ENCODE measurements around the gene PIK3CD. TPM values are rescaled to one million over a fixed set of nuclear protein-coding genes. Genes with fewer than 3 reads are reported as not detected.

Gene PIK3CD
- total and polyA plus RNA-seq, 10 of the 15 experiments (the other 5 are each of a cell fraction or from before 2014, with no cell fraction given): 7.0 to 101 (median 51.1) TPM

DNA sequence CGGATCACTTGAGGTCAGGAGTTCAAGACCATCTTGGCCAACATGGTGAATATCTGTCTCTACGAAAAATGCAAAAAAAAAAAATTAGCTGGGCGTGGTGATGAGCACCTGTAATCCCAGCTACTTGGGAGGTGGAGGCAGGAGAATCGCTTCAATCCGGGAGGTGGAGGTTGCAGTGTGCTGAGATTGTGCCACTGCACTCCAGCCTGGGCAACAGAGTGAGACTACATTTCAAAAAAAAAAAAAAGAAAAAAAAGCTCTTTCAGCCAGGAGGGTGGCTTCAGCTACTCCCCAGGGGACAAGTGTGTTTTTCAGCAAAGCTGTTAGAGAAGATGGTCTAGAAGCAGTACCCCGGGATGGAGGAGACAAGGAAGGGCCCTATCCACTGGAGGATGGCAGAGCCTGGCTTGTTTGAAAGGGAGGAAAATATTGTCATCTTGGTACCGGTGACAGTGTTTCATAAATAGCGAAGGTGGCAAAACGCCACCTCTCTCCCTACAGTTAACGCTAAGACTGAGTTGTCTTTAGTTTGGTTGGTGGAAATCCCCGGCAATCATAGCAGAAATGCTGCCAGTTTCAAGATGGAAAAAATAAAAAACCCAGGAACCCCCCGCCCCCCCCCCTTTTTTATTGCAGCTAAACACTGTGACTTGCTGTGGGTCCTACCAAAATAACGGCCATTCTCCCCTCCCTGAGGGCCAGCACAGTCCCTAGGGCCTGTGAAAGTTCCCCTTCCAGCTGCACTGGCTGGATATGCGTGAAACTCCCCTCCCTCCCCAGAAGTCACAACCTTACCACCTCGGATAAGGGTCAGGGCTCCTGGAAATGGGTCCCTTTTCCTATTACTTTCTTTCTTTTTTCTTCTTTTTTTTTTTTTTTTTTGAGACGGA lies 3.5 kb downstream of the PIK3CD start (continued):
- 0 out of 2 replicates have a peak, but pooled peaks have one; percentile 10 for TF ChIP-seq IRF4 (IDR thresholded peaks at IDR 0.05; ENCODE audit: low read depth, low read length)
- no peak for TF ChIP-seq SREBF2 (IDR thresholded peaks at IDR 0.05; ENCODE audit: low read length)
- peak; percentile 26 to 41; a peak in 2 of 4 replicates for TF ChIP-seq EP300 (IDR thresholded peaks at IDR 0.05; ENCODE audit: borderline replicate concordance in 1 of 2, control insufficient read depth in 1 of 2, low read depth in 2 of 2, low read length in 2 of 2)
- 0 out of 2 replicates have a peak, but pooled peaks have one; percentile 1 for TF ChIP-seq POLR2AphosphoS2 (IDR thresholded peaks at IDR 0.05; ENCODE audit: low read depth, low read length)
- TF ChIP-seq NBN (IDR thresholded peaks at IDR 0.05): peak; percentile 37
- TF ChIP-seq NRF1 (conservative IDR thresholded peaks at IDR 0.05; ENCODE audit: low read depth, low read length): no peak
- TF ChIP-seq ZNF217 (IDR thresholded peaks at IDR 0.05): 0 out of 2 replicates have a peak, but pooled peaks have one; percentile 15
- TF ChIP-seq HDGF (IDR thresholded peaks at IDR 0.05): no peak
- TF ChIP-seq HDAC2 (IDR thresholded peaks at IDR 0.05): no peak
- TF ChIP-seq ETV6 (conservative IDR thresholded peaks at IDR 0.05 in 1 of 2, IDR thresholded peaks at IDR 0.05 in 1 of 2; ENCODE audit: borderline replicate concordance in 1 of 2, low read depth in 1 of 2): peak in 1 of 2 experiments; percentile 41; a peak in 1 of 4 replicates
- peak; percentile 32; the same call in 1 of the 2 replicates for TF ChIP-seq TCF7 (IDR thresholded peaks at IDR 0.05; ENCODE audit: borderline replicate concordance)
- no peak for TF ChIP-seq SMC3 (IDR thresholded peaks at IDR 0.05; ENCODE audit: borderline replicate concordance, low read length)
- TF ChIP-seq TAF1 (IDR thresholded peaks at IDR 0.05; ENCODE audit: borderline replicate concordance, low read depth, low read length): peak; percentile 70
- no peak for TF ChIP-seq FOXK2 (IDR thresholded peaks at IDR 0.05)
- no peak for TF ChIP-seq GATAD2B (conservative IDR thresholded peaks at IDR 0.05; ENCODE audit: low read depth)
- TF ChIP-seq YY1 (IDR thresholded peaks at IDR 0.05; ENCODE audit: low read depth, low read length): peak; percentile 45
- peak; percentile 26; the same call in 1 of the 2 replicates for TF ChIP-seq RCOR1 (conservative IDR thresholded peaks at IDR 0.05; ENCODE audit: low read depth, low read length)
- TF ChIP-seq SIN3A (IDR thresholded peaks at IDR 0.05; ENCODE audit: low read depth, low read length): no peak; the same call in 1 of the 2 replicates
- TF ChIP-seq, protein P1, sequence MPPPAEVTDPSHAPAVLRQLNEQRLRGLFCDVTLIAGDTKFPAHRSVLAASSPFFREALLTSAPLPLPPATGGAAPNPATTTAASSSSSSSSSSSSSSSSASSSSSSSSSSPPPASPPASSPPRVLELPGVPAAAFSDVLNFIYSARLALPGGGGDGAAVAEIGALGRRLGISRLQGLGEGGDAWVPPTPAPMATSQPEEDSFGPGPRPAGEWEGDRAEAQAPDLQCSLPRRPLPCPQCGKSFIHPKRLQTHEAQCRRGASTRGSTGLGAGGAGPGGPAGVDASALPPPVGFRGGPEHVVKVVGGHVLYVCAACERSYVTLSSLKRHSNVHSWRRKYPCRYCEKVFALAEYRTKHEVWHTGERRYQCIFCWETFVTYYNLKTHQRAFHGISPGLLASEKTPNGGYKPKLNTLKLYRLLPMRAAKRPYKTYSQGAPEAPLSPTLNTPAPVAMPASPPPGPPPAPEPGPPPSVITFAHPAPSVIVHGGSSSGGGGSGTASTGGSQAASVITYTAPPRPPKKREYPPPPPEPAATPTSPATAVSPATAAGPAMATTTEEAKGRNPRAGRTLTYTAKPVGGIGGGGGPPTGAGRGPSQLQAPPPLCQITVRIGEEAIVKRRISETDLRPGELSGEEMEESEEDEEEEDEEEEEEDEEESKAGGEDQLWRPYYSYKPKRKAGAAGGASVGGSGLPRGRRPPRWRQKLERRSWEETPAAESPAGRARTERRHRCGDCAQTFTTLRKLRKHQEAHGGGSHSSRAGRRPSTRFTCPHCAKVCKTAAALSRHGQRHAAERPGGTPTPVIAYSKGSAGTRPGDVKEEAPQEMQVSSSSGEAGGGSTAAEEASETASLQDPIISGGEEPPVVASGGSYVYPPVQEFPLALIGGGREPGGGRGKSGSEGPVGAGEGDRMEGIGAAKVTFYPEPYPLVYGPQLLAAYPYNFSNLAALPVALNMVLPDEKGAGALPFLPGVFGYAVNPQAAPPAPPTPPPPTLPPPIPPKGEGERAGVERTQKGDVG (CRISPR knock-in tag; IDR thresholded peaks at IDR 0.05): no peak
- TF ChIP-seq, protein P2, sequence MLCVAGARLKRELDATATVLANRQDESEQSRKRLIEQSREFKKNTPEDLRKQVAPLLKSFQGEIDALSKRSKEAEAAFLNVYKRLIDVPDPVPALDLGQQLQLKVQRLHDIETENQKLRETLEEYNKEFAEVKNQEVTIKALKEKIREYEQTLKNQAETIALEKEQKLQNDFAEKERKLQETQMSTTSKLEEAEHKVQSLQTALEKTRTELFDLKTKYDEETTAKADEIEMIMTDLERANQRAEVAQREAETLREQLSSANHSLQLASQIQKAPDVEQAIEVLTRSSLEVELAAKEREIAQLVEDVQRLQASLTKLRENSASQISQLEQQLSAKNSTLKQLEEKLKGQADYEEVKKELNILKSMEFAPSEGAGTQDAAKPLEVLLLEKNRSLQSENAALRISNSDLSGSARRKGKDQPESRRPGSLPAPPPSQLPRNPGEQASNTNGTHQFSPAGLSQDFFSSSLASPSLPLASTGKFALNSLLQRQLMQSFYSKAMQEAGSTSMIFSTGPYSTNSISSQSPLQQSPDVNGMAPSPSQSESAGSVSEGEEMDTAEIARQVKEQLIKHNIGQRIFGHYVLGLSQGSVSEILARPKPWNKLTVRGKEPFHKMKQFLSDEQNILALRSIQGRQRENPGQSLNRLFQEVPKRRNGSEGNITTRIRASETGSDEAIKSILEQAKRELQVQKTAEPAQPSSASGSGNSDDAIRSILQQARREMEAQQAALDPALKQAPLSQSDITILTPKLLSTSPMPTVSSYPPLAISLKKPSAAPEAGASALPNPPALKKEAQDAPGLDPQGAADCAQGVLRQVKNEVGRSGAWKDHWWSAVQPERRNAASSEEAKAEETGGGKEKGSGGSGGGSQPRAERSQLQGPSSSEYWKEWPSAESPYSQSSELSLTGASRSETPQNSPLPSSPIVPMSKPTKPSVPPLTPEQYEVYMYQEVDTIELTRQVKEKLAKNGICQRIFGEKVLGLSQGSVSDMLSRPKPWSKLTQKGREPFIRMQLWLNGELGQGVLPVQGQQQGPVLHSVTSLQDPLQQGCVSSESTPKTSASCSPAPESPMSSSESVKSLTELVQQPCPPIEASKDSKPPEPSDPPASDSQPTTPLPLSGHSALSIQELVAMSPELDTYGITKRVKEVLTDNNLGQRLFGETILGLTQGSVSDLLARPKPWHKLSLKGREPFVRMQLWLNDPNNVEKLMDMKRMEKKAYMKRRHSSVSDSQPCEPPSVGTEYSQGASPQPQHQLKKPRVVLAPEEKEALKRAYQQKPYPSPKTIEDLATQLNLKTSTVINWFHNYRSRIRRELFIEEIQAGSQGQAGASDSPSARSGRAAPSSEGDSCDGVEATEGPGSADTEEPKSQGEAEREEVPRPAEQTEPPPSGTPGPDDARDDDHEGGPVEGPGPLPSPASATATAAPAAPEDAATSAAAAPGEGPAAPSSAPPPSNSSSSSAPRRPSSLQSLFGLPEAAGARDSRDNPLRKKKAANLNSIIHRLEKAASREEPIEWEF (IDR thresholded peaks at IDR 0.05; ENCODE audit: insufficient replicate concordance, low read depth, low read length): no peak
- TF ChIP-seq ZNF622 (IDR thresholded peaks at IDR 0.05): no peak
- peak; percentile 98 for TF ChIP-seq MEF2B (IDR thresholded peaks at IDR 0.05; ENCODE audit: partially characterized antibody, poor library complexity, severe bottlenecking)
